A204.1 (cell line): Measurements from ENCODE around the gene LMF1.
"Not testable (repeated sequence)": the region's sequence is repeated elsewhere in the genome, so short reads cannot be mapped to it uniquely, and the experiment has no call there.

Experiments
- FAIRE-seq: peaks from 2 replicates; lab custom pipeline; 2012; peaks lifted over from hg19 to GRCh38; lab: Jason Lieb, UNC

LMF1 gene

DNA sequence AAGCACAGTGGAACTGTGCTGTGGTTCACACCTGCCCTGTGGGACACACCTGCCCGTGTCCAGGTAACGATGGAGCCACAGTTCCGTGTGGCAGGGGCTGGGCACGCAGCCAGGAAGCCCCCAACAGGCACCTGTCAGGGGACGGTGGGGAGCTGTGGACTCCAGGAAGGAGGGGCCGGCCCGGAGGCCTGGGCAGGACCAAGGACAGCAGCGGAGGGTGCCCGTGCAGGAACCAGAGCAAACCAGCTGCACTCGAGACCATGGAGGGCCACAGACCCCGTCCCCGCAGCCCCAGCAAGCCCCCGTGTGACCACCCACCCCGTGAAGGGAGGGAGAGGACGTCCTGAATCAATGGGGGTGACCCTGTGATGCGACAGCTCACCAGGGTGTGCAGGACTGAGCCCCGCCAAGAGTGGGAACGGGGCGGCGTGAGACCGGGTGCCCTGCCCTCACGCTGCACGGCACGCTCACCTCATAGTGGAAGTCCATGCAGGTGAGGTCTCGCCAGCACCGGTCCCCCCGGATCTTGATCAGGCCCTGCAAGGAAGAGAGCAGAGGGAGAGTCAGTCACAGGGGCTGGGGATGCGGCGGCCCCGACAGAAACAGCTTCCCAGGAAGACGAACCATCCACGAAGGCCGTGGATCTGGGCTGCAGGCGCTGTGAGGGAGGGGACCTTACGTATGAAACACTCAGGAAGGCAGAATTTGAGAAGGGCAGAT, 78.1 kb downstream of the LMF1 start:
- FAIRE-seq, result no peak

DNA sequence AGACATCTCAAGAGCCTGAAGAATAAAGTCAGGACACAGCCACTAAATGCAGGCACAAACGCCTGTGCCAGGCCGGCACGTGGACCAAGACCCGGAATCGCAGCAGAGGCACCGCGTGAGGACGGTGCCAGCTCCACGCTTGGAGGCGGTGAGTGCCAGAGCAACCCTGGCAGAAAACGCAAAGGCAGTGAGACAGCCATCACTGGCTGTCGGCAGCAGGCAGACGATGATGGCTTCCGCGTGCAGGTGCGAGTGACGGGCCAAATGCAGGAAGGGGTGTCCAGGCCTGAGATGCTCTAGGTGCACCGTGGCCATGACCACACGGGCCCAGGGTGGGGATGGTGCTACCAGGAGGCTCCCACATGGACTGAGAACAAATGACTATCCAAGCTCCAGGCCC, 78.8 kb downstream of the LMF1 start:
- FAIRE-seq, result no peak

- no peak for FAIRE-seq
These were observed 79.4 kb downstream of the LMF1 start for GRCh38 chr16:891353-891740.

DNA sequence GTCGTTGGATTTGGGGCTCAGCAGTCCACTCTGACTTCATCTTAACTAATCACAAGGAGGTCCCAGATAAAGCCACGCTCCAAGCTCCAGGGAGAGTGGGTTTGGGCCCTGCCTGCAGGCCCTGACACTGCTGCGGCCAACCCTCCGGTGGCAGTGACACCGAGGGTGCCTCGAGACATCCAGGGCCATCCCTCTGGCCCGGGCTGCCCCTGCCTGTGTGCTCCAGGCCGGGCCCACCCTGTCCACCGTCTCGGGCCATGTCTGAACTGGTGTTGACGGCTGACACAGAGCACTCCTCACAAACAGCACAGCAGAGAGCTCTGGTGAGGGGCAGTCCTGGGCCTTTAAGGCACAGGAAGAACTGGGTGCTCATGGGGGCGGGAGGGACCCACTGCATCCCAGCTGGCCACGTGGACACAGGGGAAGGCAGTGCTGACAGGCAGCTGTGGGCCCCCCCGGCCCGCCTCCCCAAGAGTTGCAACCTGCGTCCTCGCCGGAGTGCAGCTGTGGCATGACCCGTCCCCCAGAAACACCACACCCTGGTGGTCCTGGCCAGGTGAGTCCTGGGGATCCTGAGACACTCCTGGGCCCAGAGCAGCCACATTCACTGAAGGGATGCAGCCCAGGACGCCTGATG, 80.0 kb downstream of the LMF1 start:
- FAIRE-seq, result no peak

DNA sequence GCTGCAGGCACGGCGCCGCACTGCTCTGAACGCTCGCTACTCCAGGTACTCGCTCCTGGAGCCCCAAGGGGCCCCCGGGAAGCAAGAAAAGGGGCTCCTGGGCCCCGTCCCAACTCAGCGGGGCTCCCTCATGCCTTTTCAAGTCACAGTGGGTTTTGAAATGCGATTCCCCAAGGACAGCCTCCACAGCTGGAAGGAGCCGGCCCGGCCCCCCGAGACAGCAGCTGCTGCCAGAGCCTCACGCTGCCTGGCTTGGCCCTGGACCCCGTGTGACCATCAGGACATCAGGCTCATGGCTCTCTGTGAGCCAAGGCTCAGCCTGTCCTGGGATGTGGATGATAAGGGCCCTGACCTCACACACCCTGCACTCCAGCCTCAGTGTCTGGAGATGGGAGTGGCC, 80.6 kb downstream of the LMF1 start:
- no peak for FAIRE-seq

GRCh38 chr16:889586-889985, 81.2 kb downstream of the LMF1 start:
- FAIRE-seq, result no peak

DNA sequence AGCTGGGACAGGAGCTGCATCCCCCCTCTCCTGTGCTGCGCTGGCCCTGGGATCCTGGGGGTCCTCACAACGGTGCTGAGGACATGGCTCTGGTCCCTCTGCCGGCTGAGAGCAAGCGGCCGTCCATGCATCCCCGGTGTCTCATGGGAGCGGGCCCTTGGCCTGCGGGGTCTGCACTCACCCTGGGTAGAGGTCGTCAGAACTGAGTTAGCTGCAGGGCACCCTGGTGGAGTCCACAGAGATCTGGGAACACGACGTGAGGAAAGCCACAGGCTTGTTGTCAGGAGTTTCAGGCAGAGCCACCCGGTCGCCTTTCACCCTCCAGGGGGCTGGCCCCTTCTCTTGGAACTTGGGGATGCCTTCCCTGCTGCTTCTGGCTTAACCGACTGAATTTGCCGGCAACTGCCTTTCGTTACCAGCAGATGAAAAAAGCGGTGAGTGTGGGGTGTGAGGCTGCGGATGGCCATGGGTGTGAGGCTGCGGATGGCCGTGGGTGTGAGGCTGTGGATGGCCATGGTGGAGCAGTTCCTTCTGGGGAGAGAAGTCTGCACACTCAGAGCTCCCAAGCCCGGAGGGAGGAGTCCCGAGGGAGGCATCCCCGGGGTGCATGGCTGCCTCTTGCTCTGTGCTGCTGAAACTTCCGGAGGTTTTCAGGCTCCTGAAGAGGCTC, 81.7 kb downstream of the LMF1 start:
- FAIRE-seq, result no peak

DNA sequence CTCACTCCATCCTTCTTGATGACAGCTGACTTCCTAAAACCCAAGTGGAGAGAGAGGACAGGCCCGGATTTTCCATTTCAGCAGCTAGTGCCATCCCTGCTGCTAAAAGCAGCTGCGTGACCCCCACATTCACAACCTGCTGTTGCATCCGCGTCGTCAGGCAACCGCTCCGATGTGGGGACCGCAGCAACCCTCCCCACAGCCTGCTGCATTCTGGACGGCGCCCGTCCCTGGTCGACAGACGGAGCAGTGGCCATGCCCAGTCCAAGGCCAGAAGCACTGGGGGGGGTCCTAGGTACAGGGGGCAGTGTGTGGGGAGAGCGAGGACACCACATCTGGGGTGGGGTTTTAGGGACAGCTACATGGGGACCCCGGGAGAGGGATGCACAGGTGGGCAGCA, 82.3 kb downstream of the LMF1 start:
- not testable (repeated sequence) for FAIRE-seq

DNA sequence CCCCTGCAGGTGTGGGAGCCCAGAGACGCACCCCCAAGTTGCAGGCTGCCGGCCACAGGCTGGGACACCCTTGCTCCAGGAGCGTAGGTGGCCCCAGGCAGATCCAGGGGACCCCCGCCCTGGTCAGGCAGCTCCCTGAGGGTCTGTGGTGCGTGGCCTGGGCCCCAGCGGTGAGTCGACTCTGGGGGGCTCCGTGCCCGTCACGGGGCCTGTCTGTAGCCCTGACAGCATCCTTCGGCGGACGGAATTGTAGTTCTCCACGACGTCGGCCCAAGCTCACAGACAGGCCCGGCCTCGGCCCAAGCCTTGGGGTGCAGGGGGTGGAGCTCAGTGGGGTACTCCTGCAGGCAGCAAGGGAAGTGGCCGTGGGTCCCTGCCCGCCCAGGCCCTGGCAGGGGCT, 82.9 kb downstream of the LMF1 start:
- no peak for FAIRE-seq

DNA sequence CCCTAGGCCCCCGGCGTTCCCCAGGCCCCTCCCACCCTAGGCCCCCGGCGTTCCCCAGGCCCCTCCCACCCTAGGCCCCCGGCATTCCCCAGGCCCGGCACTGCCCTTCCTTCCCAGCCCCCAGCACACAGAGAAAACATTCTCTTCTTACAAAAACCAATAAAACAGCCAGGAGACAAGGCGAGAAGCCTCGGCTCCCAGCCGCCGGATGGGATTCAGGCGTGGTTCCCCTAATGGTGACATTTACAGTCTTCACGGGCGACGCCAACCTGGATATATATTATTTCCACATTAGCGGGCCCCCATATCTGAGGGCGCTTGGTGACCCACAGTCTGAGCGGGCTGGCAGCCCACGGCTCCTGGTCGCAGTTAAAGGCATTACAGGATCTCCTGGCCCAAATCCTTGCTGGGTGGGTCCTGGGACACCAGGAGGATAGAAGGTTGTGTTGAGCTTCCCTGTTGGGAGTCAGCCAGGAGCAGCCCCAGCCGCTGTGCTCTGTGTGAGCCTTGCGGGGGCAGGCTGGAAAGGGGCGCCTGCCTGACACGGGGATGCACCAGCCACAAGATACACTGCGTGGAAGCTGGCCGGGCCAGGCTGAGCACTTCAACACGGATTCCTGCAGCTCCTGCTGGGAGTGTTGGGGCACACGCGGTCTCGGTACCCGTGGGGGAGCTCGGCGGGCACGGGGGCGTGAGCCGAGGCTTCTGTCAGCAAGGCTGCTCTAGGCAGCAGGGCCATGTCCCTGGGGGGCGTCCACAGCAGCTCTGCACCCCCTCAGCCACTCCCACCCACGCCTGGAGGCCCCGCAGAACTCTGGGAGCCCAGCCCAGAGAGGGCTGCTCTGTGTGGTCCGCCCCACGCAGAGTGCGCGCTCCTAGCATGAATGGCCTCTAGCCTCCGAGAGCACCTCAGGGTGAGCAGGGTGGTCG, 83.7 kb downstream of the LMF1 start:
- FAIRE-seq, result no peak

DNA sequence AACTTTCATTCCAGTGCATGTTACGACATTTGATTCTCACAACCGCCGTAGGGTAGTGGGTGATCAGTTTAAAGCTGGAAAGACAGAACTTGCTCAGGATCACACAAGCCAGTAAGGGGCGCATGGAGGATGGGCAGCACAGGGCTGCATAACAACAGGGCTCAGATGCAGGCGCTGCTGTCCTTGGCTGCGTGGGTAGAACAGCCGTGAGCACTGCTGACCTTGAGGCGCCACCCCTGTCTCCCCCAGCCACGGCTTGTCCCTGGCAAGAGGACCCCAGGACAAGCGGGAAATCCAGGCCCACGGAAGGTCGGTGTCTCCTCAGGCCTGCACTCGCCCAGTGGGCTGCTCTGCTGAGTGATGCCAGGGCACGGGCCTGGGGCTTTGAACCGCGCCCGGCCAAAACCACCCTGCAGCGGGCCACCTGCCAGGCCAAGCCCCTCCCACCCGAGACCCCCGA, 84.7 kb downstream of the LMF1 start:
- FAIRE-seq, result no peak

- no peak for FAIRE-seq
These were observed 85.4 kb downstream of the LMF1 start for GRCh38 chr16:885391-885790.

- FAIRE-seq, result no peak
These were observed 86.6 kb downstream of the LMF1 start for GRCh38 chr16:884232-884631.

- FAIRE-seq, result no peak
These were observed 87.0 kb downstream of the LMF1 start for GRCh38 chr16:883781-884180.

GRCh38 chr16:883340-883739, 87.4 kb downstream of the LMF1 start:
- no peak for FAIRE-seq

DNA sequence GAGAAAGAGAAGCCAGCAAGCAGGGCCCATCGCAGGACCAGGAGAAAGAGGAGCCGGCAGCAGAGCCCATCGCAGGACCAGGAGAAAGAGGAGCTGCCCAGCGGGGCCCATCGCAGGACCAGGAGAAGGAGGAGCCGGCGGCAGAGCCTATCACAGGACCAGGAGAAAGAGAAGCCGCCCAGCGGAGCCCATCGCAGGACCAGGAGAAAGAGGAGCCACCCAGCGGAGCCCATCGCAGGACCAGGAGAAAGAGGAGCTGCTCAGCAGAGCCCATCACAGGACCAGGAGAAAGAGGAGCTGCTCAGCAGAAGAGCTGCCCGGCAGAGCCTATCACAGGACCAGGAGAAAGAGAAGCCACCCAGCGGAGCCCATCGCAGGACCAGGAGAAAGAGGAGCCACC, 88.1 kb downstream of the LMF1 start:
- not testable (repeated sequence) for FAIRE-seq

DNA sequence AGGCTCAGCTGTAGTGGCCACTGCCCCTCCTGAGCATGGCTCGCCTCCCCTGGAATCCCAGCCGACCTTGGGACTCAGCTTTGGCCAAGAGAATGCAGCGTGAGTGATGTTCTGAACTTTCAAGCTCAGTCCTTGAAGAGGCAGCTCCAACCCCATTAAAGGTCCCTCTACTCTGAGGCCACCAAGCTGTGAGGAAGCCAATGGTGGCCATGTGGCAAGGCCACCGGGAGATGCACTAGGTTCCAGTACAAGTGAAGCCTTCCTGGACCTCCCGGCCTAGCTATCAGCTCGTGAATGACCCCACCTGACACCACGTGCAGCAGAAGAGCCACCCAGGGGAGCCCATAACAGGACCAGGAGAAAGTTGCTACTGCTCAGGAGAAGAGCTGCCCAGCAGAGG, 88.5 kb downstream of the LMF1 start:
- FAIRE-seq, result no peak

DNA sequence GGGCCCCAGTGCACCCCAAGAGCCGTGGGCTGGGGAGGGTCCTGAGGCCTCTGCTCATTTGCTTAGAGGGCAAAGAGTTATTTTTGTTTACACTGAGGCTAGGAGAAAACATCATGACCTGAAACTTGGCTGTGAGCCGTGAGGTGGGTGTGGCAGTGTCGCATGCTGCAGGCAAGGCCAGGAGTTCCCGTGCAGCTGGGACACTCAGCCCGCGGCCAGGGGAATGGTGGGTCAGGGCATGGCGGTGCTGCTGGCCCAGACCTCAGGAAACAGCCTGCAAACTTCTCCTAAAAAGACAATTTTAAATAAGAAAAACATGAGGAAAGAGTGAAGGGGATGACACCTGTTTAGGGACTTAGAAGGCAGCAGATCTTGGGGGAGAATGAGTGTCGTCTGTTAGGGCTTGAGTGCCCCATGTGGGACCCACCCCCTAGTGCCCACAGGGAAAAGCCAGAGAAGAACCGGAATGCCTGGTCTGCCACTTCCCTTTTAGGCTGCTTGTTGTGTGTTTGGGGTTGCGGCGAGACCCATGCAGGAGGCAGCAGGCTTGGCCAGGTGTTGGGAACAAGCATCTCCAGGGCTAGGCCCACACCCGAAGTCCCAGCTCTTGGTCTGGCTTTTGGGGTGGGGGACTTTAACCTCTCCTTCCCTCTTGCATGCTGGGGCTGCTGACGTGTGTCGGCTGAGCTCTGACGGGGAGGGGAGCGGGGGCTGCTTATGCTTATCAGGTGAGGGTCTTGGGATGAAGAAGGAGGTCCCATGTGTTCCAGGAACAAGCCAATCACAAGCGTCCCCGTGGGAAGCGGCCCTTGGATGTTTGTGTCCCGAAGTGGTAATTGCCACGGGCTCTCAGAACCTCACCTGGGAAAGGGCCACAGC, 89.3 kb downstream of the LMF1 start:
- no peak for FAIRE-seq

GRCh38 chr16:880471-881171, 90.2 kb downstream of the LMF1 start:
- FAIRE-seq, result no peak

DNA sequence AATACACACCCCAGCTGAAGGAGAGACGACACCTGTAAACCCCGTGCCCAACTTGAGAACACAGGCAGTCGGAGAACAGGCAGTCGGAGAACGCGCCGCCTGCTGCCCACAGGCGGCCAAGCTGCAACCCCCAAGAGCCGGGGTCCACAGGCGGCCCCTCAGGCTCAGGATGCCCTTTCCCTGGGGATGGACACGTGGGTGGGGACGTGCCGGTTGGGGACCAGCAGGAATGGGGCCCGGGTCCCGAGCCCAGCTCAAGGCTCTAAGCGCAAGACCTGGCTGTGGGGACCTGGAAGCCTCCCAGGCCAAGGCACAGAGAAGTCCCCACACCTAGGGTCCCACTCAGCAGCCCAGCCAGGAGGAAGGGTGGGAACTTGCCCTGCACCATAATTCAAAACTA, 90.8 kb downstream of the LMF1 start:
- no peak for FAIRE-seq

GRCh38 chr16:879461-879861, 91.3 kb downstream of the LMF1 start:
- no peak for FAIRE-seq
